OCI-LY3 (cell line): ENCODE results near the gene CACNB4.

Experiments used
- H2AFZ ChIP-seq: fragments of 200-600, 300-600 bp; shearing (Covaris generic); 2 replicates; pipeline ENCODE4 v1.6.0; 2014; ENCODE audit warnings: antibody characterized with exemption, low read depth, low read length
- H3K27ac ChIP-seq: fragments of 200-600, 300-600 bp; sonication (generic); 2 replicates; pipeline ENCODE4 v1.5.1; 2014; ENCODE audit warnings: mild to moderate bottlenecking, low read length, moderate library complexity, mixed read lengths
- H3K27me3 ChIP-seq: fragments of 200-600, 300-600 bp; sonication (generic); 2 replicates; pipeline ENCODE4 v1.6.1; 2014; ENCODE audit warnings: low read depth, low read length, mixed read lengths
- H3K36me3 ChIP-seq: fragments of 200-600, 300-600 bp; sonication (generic); replicated peaks from 2 replicates; pipeline ENCODE3; 2014; ENCODE audit warnings: low read depth, low read length, mixed read lengths
- H3K4me1 ChIP-seq: fragments of 300-600, 200-600 bp; sonication (generic); 2 replicates; pipeline ENCODE4 v1.6.1; 2014; ENCODE audit warnings: low read length, mixed read lengths
- H3K4me2 ChIP-seq: fragments of 200-600, 300-600 bp; sonication (generic); 2 replicates; pipeline ENCODE4 v1.6.1; 2014; ENCODE audit warnings: low read length, mixed read lengths
- H3K4me3 ChIP-seq: fragments of 300-600, 200-600 bp; sonication (generic); 2 replicates; pipeline ENCODE4 v1.5.1; 2014; ENCODE audit warnings: antibody characterized with exemption, mild to moderate bottlenecking, low read length, moderate library complexity
- H3K79me2 ChIP-seq: fragments of 300-600, 200-600 bp; shearing (Covaris generic); 2 replicates; pipeline ENCODE4 v1.6.1; 2014; ENCODE audit warnings: mild to moderate bottlenecking, low read length, mixed read lengths
- H3K9ac ChIP-seq: fragments of 300-600, 200-600 bp; shearing (Covaris generic); 2 replicates; pipeline ENCODE4 v1.6.0; 2014; ENCODE audit warnings: mild to moderate bottlenecking, low read length, moderate library complexity
- H3K9me3 ChIP-seq: fragments of 200-600, 300-600 bp; shearing (Covaris generic); 2 replicates; pipeline ENCODE4 v1.6.1; 2014; ENCODE audit warnings: low read length, mixed read lengths; ENCODE audit not compliant: insufficient read depth
- H4K20me1 ChIP-seq: fragments of 200-600, 300-600 bp; sonication (generic); 2 replicates; pipeline ENCODE4 v1.6.1; 2016; ENCODE audit warnings: low read length, mixed read lengths; ENCODE audit not compliant: insufficient read depth
- EZH2phosphoT487 ChIP-seq: fragments of 200-600 bp; shearing (Covaris generic); IDR thresholded peaks from 2 replicates; pipeline ENCODE4 v1.6.1; 2018; ENCODE audit warnings: antibody characterized with exemption, mixed run types, low read depth
- TF ChIP-seq, protein P1 (sequence below): fragments of 200-600, 300-600 bp; sonication (generic); IDR thresholded peaks from 2 replicates; pipeline ENCODE4 v1.5.1; 2014; ENCODE audit warnings: antibody characterized with exemption, low read length, low read depth

The CACNB4 gene

DNA sequence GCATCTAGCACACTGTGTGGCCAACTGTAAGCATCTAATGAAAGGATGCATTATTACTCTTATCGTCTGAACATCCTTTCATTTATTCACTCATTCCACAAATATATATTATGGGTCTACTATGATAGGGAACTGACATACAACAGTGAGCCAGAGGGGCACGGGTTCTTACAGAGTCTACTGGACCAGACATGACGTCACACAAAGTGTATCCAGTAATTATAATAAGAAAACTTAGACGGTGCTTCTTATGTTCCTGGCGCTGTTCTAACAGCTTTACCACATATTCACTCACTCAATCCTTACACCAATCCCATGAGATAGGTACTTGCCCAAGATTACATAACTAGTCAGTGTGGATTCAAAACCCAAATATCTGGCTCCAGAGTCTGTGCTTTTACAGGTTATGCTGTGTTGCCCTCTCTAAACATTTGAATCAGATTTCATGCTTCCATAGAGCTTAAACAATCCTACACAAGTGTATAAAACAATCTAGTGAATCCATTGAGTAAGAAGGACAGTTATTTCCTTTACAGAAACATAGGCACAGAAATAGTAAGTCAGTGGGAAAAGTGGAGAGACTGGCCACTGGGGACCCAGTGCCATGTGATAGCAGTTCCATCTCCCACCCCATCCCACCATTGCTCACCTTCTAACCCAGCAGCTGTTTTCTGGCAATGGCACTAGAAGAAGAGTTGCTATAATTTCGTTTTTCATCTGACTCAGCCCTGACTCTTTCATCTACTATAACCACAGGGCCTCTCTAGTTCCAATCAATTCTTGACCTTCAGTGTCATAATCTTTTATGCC lies 246.4 kb downstream of the CACNB4 start:
- Histone ChIP-seq H3K4me3 (no peak overlapping the region), H3K27ac (no peak overlapping the region), H3K27me3 (peaks cover 83% of the 10 kb centered on the region), H4K20me1 (no peaks in the 10 kb centered on the region), H3K9me3 (no peaks in the 10 kb centered on the region), H2AFZ (no peak overlapping the region), H3K4me1 (no peaks in the 10 kb centered on the region), H3K36me3 (no peaks in the 10 kb centered on the region), H3K9ac (no peak overlapping the region), H3K79me2 (no peaks in the 10 kb centered on the region), H3K4me2 (no peak overlapping the region)
- TF ChIP-seq EZH2phosphoT487 = no peak
- TF ChIP-seq, protein P1, sequence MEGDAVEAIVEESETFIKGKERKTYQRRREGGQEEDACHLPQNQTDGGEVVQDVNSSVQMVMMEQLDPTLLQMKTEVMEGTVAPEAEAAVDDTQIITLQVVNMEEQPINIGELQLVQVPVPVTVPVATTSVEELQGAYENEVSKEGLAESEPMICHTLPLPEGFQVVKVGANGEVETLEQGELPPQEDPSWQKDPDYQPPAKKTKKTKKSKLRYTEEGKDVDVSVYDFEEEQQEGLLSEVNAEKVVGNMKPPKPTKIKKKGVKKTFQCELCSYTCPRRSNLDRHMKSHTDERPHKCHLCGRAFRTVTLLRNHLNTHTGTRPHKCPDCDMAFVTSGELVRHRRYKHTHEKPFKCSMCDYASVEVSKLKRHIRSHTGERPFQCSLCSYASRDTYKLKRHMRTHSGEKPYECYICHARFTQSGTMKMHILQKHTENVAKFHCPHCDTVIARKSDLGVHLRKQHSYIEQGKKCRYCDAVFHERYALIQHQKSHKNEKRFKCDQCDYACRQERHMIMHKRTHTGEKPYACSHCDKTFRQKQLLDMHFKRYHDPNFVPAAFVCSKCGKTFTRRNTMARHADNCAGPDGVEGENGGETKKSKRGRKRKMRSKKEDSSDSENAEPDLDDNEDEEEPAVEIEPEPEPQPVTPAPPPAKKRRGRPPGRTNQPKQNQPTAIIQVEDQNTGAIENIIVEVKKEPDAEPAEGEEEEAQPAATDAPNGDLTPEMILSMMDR = no peak

DNA sequence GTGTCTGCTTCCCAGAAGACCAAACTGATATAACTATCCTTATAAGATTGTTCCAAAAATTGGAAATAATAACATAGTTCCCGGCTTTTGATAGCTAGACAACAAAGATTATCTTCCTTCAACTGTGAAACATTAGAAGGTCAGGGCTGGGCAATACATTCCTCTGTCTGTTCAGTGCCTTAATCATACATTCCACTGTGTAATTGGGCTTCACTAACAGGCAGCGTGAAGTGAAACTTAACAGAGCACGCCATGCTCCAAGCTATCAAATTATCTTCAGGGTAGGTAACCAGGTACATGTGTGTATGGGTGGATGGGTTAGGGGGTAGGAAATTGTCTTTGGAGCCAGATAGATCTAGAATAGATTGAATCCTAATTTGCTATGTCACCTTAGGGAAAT lies 247.1 kb downstream of the CACNB4 start:
- H3K4me2 ChIP-seq = no peak overlapping the region

DNA sequence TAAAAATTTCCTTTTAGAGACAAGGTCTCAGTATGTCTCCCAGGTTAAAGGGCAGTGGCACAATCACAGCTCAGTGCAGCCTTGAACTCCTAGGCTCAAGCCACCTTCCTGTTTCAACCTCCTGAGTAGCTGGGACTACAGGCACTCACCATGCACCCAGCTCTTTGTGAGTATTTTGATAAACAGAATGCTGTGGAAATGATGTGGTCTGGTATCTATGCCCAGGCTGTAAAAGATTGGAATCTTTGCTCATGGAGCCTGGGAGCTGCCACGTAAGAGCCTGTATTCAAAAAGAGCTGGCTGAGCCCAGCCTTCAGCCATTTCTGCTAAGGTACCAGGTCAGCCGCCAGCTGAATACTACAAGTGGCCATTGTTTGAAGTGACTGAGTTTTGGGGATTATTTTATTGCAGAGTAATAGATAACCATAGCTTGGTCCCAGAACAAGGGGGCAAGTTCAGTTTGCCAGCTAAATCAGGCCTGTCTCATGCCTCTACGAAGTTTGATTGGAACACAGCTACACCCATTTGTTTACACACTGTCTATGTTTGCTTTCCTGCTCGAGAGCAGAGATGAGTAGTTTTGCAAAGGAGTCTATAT lies 249.3 kb downstream of the CACNB4 start:
- Histone ChIP-seq H3K4me2 (no peak overlapping the region), H3K4me3 (no peak overlapping the region), H3K9me3 (no peaks in the 10 kb centered on the region), H3K9ac (no peak overlapping the region), H3K4me1 (peaks cover 18% of the 10 kb centered on the region), H3K36me3 (no peaks in the 10 kb centered on the region), H3K27me3 (peaks cover 79% of the 10 kb centered on the region), H3K27ac (no peak overlapping the region), H2AFZ (no peak overlapping the region), H4K20me1 (no peaks in the 10 kb centered on the region), H3K79me2 (no peaks in the 10 kb centered on the region)
- TF ChIP-seq, protein P1 = no peak
- no peak for TF ChIP-seq EZH2phosphoT487

More for the DNA sequence above, 247.1 kb downstream of the CACNB4 start:
- H2AFZ ChIP-seq = no peak overlapping the region
- H3K4me3 ChIP-seq = no peak overlapping the region
- no peaks in the 10 kb centered on the region for H4K20me1 ChIP-seq
- TF ChIP-seq EZH2phosphoT487 = no peak
- TF ChIP-seq, protein P1 = no peak
- H3K4me1 ChIP-seq = no peaks in the 10 kb centered on the region
- H3K27me3 ChIP-seq = peaks cover 82% of the 10 kb centered on the region
- H3K27ac ChIP-seq = no peak overlapping the region
- H3K9me3 ChIP-seq = no peaks in the 10 kb centered on the region
- no peaks in the 10 kb centered on the region for H3K36me3 ChIP-seq
- H3K79me2 ChIP-seq = no peaks in the 10 kb centered on the region
- H3K9ac ChIP-seq = no peak overlapping the region

DNA sequence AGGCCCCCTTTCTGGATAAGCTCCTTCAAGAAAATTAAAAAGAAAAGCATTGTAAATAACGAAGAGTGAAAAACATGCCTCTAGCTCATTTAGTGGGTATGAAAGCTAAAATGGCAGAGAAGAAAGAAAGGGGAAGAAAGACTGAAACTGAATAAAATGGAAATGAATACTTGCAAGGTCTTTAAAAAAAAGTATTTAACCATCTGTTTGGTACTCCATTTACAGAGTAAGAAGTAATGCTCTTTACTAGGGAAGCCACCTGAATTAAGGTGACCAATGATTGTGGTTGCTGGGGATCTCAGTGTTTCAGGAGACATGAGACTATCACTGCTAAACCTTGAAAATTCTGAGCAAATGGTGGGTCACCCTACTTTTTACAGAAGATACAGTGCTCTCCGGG lies 253.0 kb downstream of the CACNB4 start:
- H3K79me2 ChIP-seq = no peaks in the 10 kb centered on the region
- peaks cover 33% of the 10 kb centered on the region for H3K4me1 ChIP-seq
- H3K9ac ChIP-seq = no peak overlapping the region
- peaks cover 2% of the 10 kb centered on the region; the same call in 1 of the 2 replicates for H4K20me1 ChIP-seq
- H3K36me3 ChIP-seq = no peaks in the 10 kb centered on the region
- no peaks in the 10 kb centered on the region for H3K9me3 ChIP-seq
- no peak overlapping the region for H2AFZ ChIP-seq
- H3K27me3 ChIP-seq = peaks cover 70% of the 10 kb centered on the region
- TF ChIP-seq, protein P1 = no peak
- TF ChIP-seq EZH2phosphoT487 = no peak
- H3K4me2 ChIP-seq = peak overlapping the region; percentile 35
- no peak overlapping the region for H3K27ac ChIP-seq
- H3K4me3 ChIP-seq = no peak overlapping the region
